H9 (cell line): Measurements from ENCODE around the gene UBN2. TPM values are rescaled to one million over a fixed set of nuclear protein-coding genes. Genes with fewer than 3 reads are reported as not detected.

Source experiments
- DNase-seq: peaks from one replicate; pipeline ENCODE4 v3.0.0-alpha.2; 2017
- H2AFZ ChIP-seq: one replicate; pipeline ENCODE4 v1.6.1; 2013; ENCODE audit warnings: mild to moderate bottlenecking, low read length, control low read depth, moderate library complexity
- H2AK5ac ChIP-seq: 2 replicates; pipeline ENCODE4 v1.6.1; 2013; ENCODE audit warnings: low read length, control low read depth, mixed read lengths; ENCODE audit not compliant: insufficient read length
- H2BK120ac ChIP-seq: one replicate; pipeline ENCODE4 v1.6.1; 2013; ENCODE audit warnings: low read depth, mild to moderate bottlenecking, low read length, control low read depth, inconsistent platforms; ENCODE audit not compliant: poor library complexity, severe bottlenecking
- H2BK12ac ChIP-seq: 2 replicates; pipeline ENCODE4 v1.6.1; 2013; ENCODE audit warnings: low read length, control low read depth, mixed read lengths, low read depth; ENCODE audit not compliant: insufficient read length
- H2BK15ac ChIP-seq: 2 replicates; pipeline ENCODE4 v1.6.1; 2013; ENCODE audit warnings: low read depth, low read length, control low read depth
- H2BK20ac ChIP-seq: one replicate; pipeline ENCODE4 v1.6.1; 2013; ENCODE audit warnings: low read depth, mild to moderate bottlenecking, low read length, control low read depth, inconsistent platforms; ENCODE audit not compliant: poor library complexity, severe bottlenecking
- H2BK5ac ChIP-seq: 2 replicates; pipeline ENCODE4 v1.6.1; 2013; ENCODE audit warnings: low read length, control low read depth, mixed read lengths; ENCODE audit not compliant: insufficient read length
- H3K14ac ChIP-seq: 2 replicates; pipeline ENCODE4 v1.6.1; 2013; ENCODE audit warnings: low read length, control low read depth; ENCODE audit not compliant: insufficient read depth
- H3K18ac ChIP-seq: 2 replicates; pipeline ENCODE4 v1.6.1; 2013; ENCODE audit warnings: low read depth, mild to moderate bottlenecking, mixed read lengths, low read length, control low read depth; ENCODE audit not compliant: insufficient read length
- H3K23ac ChIP-seq: 2 replicates; pipeline ENCODE4 v1.6.1; 2013; ENCODE audit warnings: low read length, control low read depth, mixed read lengths, low read depth; ENCODE audit not compliant: insufficient read length
- H3K23me2 ChIP-seq: 2 replicates; pipeline ENCODE4 v1.6.1; 2013; ENCODE audit warnings: low read depth, mild to moderate bottlenecking, mixed read lengths, low read length, control low read depth; ENCODE audit not compliant: insufficient read length, poor library complexity, severe bottlenecking
- H3K27ac ChIP-seq: 2 replicates; pipeline ENCODE4 v1.5.1; 2013; ENCODE audit warnings: low read length, control low read depth, mixed read lengths, low read depth; ENCODE audit not compliant: insufficient read length
- H3K27me3 ChIP-seq: 2 replicates; pipeline ENCODE4 v1.6.1; 2013; ENCODE audit warnings: low read length, control low read depth, inconsistent platforms; ENCODE audit not compliant: insufficient read depth
- H3K4ac ChIP-seq: 2 replicates; pipeline ENCODE4 v1.6.1; 2013; ENCODE audit warnings: low read depth, mild to moderate bottlenecking, control low read depth, inconsistent platforms, low read length, moderate library complexity
- H3K4me1 ChIP-seq: 2 replicates; pipeline ENCODE4 v1.6.1; 2013; ENCODE audit warnings: low read length, control low read depth, inconsistent platforms; ENCODE audit not compliant: insufficient read depth
- H3K4me2 ChIP-seq: 2 replicates; pipeline ENCODE4 v1.6.1; 2013; ENCODE audit warnings: low read length, control low read depth, mixed read lengths; ENCODE audit not compliant: insufficient read length, insufficient read depth
- H3K56ac ChIP-seq: 2 replicates; pipeline ENCODE4 v1.6.1; 2013; ENCODE audit warnings: low read depth, mild to moderate bottlenecking, mixed read lengths, low read length, control low read depth; ENCODE audit not compliant: insufficient read length
- H3K79me1 ChIP-seq: 2 replicates; pipeline ENCODE4 v1.6.1; 2013; ENCODE audit warnings: low read depth, mild to moderate bottlenecking, moderate library complexity, low read length, control low read depth, inconsistent platforms; ENCODE audit not compliant: insufficient read depth, poor library complexity, severe bottlenecking
- H3K79me2 ChIP-seq: 2 replicates; pipeline ENCODE4 v1.6.1; 2013; ENCODE audit warnings: low read length, control low read depth, inconsistent platforms; ENCODE audit not compliant: insufficient read depth
- H3K9ac ChIP-seq: 2 replicates; pipeline ENCODE4 v1.6.1; 2013; ENCODE audit warnings: low read length, control low read depth, mixed read lengths; ENCODE audit not compliant: insufficient read length; ENCODE audit errors: extremely low read depth
- H3K9me3 ChIP-seq: one replicate; pipeline ENCODE4 v1.6.1; 2013; ENCODE audit warnings: low read depth, low read length, inconsistent platforms; ENCODE audit not compliant: control insufficient read depth
- H3T11ph ChIP-seq: one replicate; pipeline ENCODE4 v1.6.1; 2013; ENCODE audit warnings: mild to moderate bottlenecking, low read length, control low read depth, inconsistent platforms
- H4K20me1 ChIP-seq: one replicate; pipeline ENCODE4 v1.6.1; 2013; ENCODE audit not compliant: control insufficient read depth, insufficient read length, insufficient read depth
- H4K5ac ChIP-seq: 2 replicates; pipeline ENCODE4 v1.6.1; 2013; ENCODE audit warnings: low read depth, mild to moderate bottlenecking, mixed read lengths, low read length, control low read depth; ENCODE audit not compliant: insufficient read length
- H4K8ac ChIP-seq: replicated peaks from 2 replicates; pipeline ENCODE4 v1.6.1; 2013; ENCODE audit warnings: low read length, control low read depth, mixed read lengths, low read depth; ENCODE audit not compliant: insufficient read length
- H4K91ac ChIP-seq: 2 replicates; pipeline ENCODE4 v1.6.1; 2013; ENCODE audit warnings: low read depth, mild to moderate bottlenecking, moderate library complexity, mixed read lengths, low read length, control low read depth; ENCODE audit not compliant: insufficient read length
- H3K27ac Mint-ChIP-seq, 3 experiments: 2 replicates in 2 of 3; 3 replicates in 1 of 3; pipeline ENCODE4 v1.8.0; 2020 to 2021; ENCODE audit warnings: mixed read lengths in 3 of 3, mild to moderate bottlenecking in 1 of 3, moderate library complexity in 1 of 3
- H3K27me3 Mint-ChIP-seq: 2 replicates; pipeline ENCODE4 v1.8.0; 2021; ENCODE audit warnings: low read depth, mild to moderate bottlenecking, moderate library complexity, mixed read lengths
- H3K36me3 Mint-ChIP-seq, 3 experiments: 2 replicates in 2 of 3; 3 replicates in 1 of 3; pipeline ENCODE4 v1.8.0; 2020 to 2021; ENCODE audit warnings: low read depth in 3 of 3, mixed read lengths in 3 of 3; ENCODE audit not compliant: insufficient read depth in 1 of 3
- H3K4me1 Mint-ChIP-seq, 2 experiments: 2 replicates each; pipeline ENCODE4 v1.8.0; 2020; ENCODE audit warnings: mixed read lengths in 2 of 2
- H3K4me3 Mint-ChIP-seq, 2 experiments: 2 replicates in 1 of 2; 3 replicates in 1 of 2; pipeline ENCODE4 v1.8.0; 2020 to 2021; ENCODE audit warnings: mild to moderate bottlenecking in 2 of 2, mixed read lengths in 2 of 2, moderate library complexity in 1 of 2
- H3K9me3 Mint-ChIP-seq, 2 experiments: 2 replicates in 1 of 2; 3 replicates in 1 of 2; pipeline ENCODE4 v1.8.0; 2020; ENCODE audit warnings: mild to moderate bottlenecking in 2 of 2, mixed read lengths in 2 of 2, moderate library complexity in 1 of 2
- WGBS: extraction: QIAGEN DNeasy Blood & Tissue Kit; methylation state at CpG from one replicate; pipeline ENCODE4 v1.1.7; 2013; ENCODE audit warnings: missing lambda C conversion rate, low lambda C conversion rate, mixed read lengths; ENCODE audit not compliant: insufficient read length; ENCODE audit errors: extremely low coverage; 5-methylcytosine and 5-hydroxymethylcytosine counted together
- total RNA-seq: library from RNA; stranded (reverse); gene quantifications from 2 replicates; pipeline ENCODE4 v1.2.1, GENCODE V29; 2021
- TF ChIP-seq, protein P1 (sequence below): fragments of 200-600 bp; sonication (generic); conservative IDR thresholded peaks from 3 replicates; pipeline ENCODE4 v1.8.0; 2021; ENCODE audit warnings: antibody characterized with exemption, mild to moderate bottlenecking

Gene UBN2
- total RNA-seq, 1 experiment from 2014 or later, result 27.6 TPM

GRCh38 chr7:139254728-139255127 lies 23.7 kb downstream of the UBN2 start:
- Histone ChIP-seq H3K56ac (no peak overlapping the region), H2AK5ac (no peak overlapping the region), H2BK5ac (no peak overlapping the region), H3K79me2 (no peaks in the 10 kb centered on the region), H2BK120ac (no peak overlapping the region), H2AFZ (no peak overlapping the region), H3K14ac (no peak overlapping the region), H2BK20ac (no peak overlapping the region), H3K4me1 (no peaks in the 10 kb centered on the region), H4K20me1 (no peaks in the 10 kb centered on the region), H4K8ac (no peak overlapping the region), H3K23ac (no peak overlapping the region), H3T11ph (no peak overlapping the region), H4K91ac (no peak overlapping the region), H3K4me2 (no peak overlapping the region), H3K27ac (no peak overlapping the region), H4K5ac (no peak overlapping the region), H3K4ac (no peak overlapping the region), H3K9me3 (no peaks in the 10 kb centered on the region), H2BK15ac (no peak overlapping the region), H3K18ac (no peak overlapping the region), H2BK12ac (no peak overlapping the region), H3K79me1 (no peaks in the 10 kb centered on the region), H3K27me3 (no peaks in the 10 kb centered on the region), H3K9ac (no peak overlapping the region), H3K23me2 (no peaks in the 10 kb centered on the region)
- Mint-ChIP-seq H3K36me3 (peaks cover 21 to 49% (median 37%) of the 10 kb centered on the region in 3 experiments; a peak in 6 of 7 replicates), H3K4me1 (no peaks in the 10 kb centered on the region), H3K9me3 (no peaks in the 10 kb centered on the region), H3K4me3 (no peak overlapping the region), H3K27me3 (no peaks in the 10 kb centered on the region), H3K27ac (no peak overlapping the region)
- no CpG with 5 or more reads among the region's 4 CpGs for WGBS
- TF ChIP-seq, protein P1, sequence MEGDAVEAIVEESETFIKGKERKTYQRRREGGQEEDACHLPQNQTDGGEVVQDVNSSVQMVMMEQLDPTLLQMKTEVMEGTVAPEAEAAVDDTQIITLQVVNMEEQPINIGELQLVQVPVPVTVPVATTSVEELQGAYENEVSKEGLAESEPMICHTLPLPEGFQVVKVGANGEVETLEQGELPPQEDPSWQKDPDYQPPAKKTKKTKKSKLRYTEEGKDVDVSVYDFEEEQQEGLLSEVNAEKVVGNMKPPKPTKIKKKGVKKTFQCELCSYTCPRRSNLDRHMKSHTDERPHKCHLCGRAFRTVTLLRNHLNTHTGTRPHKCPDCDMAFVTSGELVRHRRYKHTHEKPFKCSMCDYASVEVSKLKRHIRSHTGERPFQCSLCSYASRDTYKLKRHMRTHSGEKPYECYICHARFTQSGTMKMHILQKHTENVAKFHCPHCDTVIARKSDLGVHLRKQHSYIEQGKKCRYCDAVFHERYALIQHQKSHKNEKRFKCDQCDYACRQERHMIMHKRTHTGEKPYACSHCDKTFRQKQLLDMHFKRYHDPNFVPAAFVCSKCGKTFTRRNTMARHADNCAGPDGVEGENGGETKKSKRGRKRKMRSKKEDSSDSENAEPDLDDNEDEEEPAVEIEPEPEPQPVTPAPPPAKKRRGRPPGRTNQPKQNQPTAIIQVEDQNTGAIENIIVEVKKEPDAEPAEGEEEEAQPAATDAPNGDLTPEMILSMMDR, result no peak
- DNase-seq, result no peak
